Measurements from ENCODE around the gene RFX2. TPM values are rescaled to one million over a fixed set of nuclear protein-coding genes. Genes with fewer than 3 reads are reported as not detected.

Gene RFX2
- total RNA-seq, 4 donors from 2014 or later: 25.5 to 49.9 (median 32.8) TPM

GRCh38 chr19:6023085-6023682 is 87.1 kb downstream of the RFX2 start:
- no peaks in the 10 kb centered on the region for H3K9me3 ChIP-seq
- H3K36me3 ChIP-seq: peaks cover 15 to 63% (median 47%) of the 10 kb centered on the region in 4 donors
- H3K4me1 ChIP-seq: peaks cover 4 to 31% (median 21%) of the 10 kb centered on the region in 4 donors
- TF ChIP-seq CTCF (IDR thresholded peaks at IDR 0.05): no peak
- TF ChIP-seq POLR2AphosphoS5 (IDR thresholded peaks at IDR 0.05): peak in 1 of 2 donors; percentile 11
- TF ChIP-seq EP300 (IDR thresholded peaks at IDR 0.05): no peak
- TF ChIP-seq POLR2A (IDR thresholded peaks at IDR 0.05; ENCODE audit: low read depth): no peak
- peak overlapping the region; percentile 58 to 72 (median 68) for H3K27ac ChIP-seq (replicated peaks in 1 of 4)
- no peak for DNase-seq (ENCODE audit: extremely low spot score)
- intact Hi-C loops (cut with DNase I): loop anchor here (2.0 to 10.0 kb wide), 2 partner anchors 36 to 218 kb away; partner anchors contain the start of gene NRTN
- WGBS: 64% methylated on average over 21 of the region's 21 CpGs
- H3K27me3 ChIP-seq: no peaks in the 10 kb centered on the region
- H3K4me3 ChIP-seq: no peak overlapping the region

- no peak for TF ChIP-seq CTCF (IDR thresholded peaks at IDR 0.05)
- TF ChIP-seq POLR2AphosphoS5 (IDR thresholded peaks at IDR 0.05): no peak
- TF ChIP-seq EP300 (IDR thresholded peaks at IDR 0.05): no peak
- TF ChIP-seq POLR2A (IDR thresholded peaks at IDR 0.05; ENCODE audit: low read depth): no peak
- peaks cover 4 to 31% (median 21%) of the 10 kb centered on the region in 4 donors for H3K4me1 ChIP-seq
- no peak for DNase-seq (ENCODE audit: extremely low spot score)
- no peaks in the 10 kb centered on the region for H3K9me3 ChIP-seq
- intact Hi-C loops (cut with DNase I): loop anchor here (2.0 to 10.0 kb wide), 2 partner anchors 36 to 218 kb away; partner anchors contain the start of gene NRTN
- no peak overlapping the region for H3K4me3 ChIP-seq
- H3K27me3 ChIP-seq: no peaks in the 10 kb centered on the region
- H3K27ac ChIP-seq (replicated peaks in 1 of 4): peak overlapping the region; percentile 58 to 72 (median 68)
- peaks cover 15 to 59% (median 46%) of the 10 kb centered on the region in 4 donors for H3K36me3 ChIP-seq
- 71% methylated on average over 8 of the region's 16 CpGs for WGBS
These were observed 87.7 kb downstream of the RFX2 start for GRCh38 chr19:6022570-6023064.

GRCh38 chr19:6021878-6022569 is 88.3 kb downstream of the RFX2 start:
- H3K27ac ChIP-seq (replicated peaks in 1 of 4): peak overlapping the region; percentile 58 to 72 (median 68)
- intact Hi-C loops (cut with DNase I): loop anchor here (2.0 to 10.0 kb wide), 2 partner anchors 35 to 217 kb away; partner anchors contain the start of gene NRTN
- 69% methylated on average over 22 of the region's 29 CpGs for WGBS
- TF ChIP-seq POLR2A (IDR thresholded peaks at IDR 0.05; ENCODE audit: low read depth): no peak
- TF ChIP-seq POLR2AphosphoS5 (IDR thresholded peaks at IDR 0.05): peak; percentile 8 to 36
- peak; percentile 69 to 73 (median 70) for TF ChIP-seq CTCF (IDR thresholded peaks at IDR 0.05)
- TF ChIP-seq EP300 (IDR thresholded peaks at IDR 0.05): no peak
- no peak overlapping the region for H3K4me3 ChIP-seq
- H3K9me3 ChIP-seq: no peaks in the 10 kb centered on the region
- peak; percentile 94 for DNase-seq (ENCODE audit: extremely low spot score)
- no peaks in the 10 kb centered on the region for H3K27me3 ChIP-seq
- peaks cover 15 to 54% (median 40%) of the 10 kb centered on the region in 4 donors for H3K36me3 ChIP-seq
- peaks cover 4 to 31% (median 21%) of the 10 kb centered on the region in 4 donors for H3K4me1 ChIP-seq

GRCh38 chr19:6020972-6021805 is 89.1 kb downstream of the RFX2 start:
- TF ChIP-seq POLR2A (IDR thresholded peaks at IDR 0.05; ENCODE audit: low read depth): no peak
- no peak for TF ChIP-seq POLR2AphosphoS5 (IDR thresholded peaks at IDR 0.05)
- no peak for DNase-seq (ENCODE audit: extremely low spot score)
- H3K36me3 ChIP-seq: peaks cover 9 to 47% (median 32%) of the 10 kb centered on the region in 4 donors
- H3K4me1 ChIP-seq: peaks cover 4 to 31% (median 21%) of the 10 kb centered on the region in 4 donors
- no peak overlapping the region for H3K4me3 ChIP-seq
- WGBS: 80% methylated on average over 22 of the region's 22 CpGs
- H3K9me3 ChIP-seq: no peaks in the 10 kb centered on the region
- H3K27me3 ChIP-seq: no peaks in the 10 kb centered on the region
- intact Hi-C loops (cut with DNase I): loop anchor here (10.0 kb wide), 1 partner anchor 216 kb away; the partner anchor contains the start of gene NRTN
- H3K27ac ChIP-seq (replicated peaks in 1 of 4): peak overlapping the region in 3 of 4 donors; percentile 67 to 72 (median 69)
